GM23338 (cell line): Measurements from ENCODE around the gene TFF1.

ENCODE experiments used
- EZH2 ChIP-seq: fragments of 200-600 bp; sonication (generic); IDR thresholded peaks from one replicate; pipeline ENCODE4 v1.8.0; 2017; ENCODE audit warnings: antibody characterized with exemption, mild to moderate bottlenecking, low read depth; ENCODE audit not compliant: unreplicated experiment
- EZH2phosphoT487 ChIP-seq: fragments of 200-600 bp; sonication (generic); IDR thresholded peaks from one replicate; pipeline ENCODE4 v1.8.1; 2018; ENCODE audit warnings: antibody characterized with exemption; ENCODE audit not compliant: unreplicated experiment
- JUNB ChIP-seq: IDR thresholded peaks from one replicate; pipeline ENCODE4 v1.6.1; 2016; ENCODE audit warnings: antibody characterized with exemption; ENCODE audit not compliant: unreplicated experiment
- NANOG ChIP-seq: IDR thresholded peaks from 2 replicates; pipeline ENCODE4 v1.6.1; 2016; ENCODE audit warnings: antibody characterized with exemption, borderline replicate concordance
- POLR2AphosphoS5 ChIP-seq: IDR thresholded peaks from 2 replicates; pipeline ENCODE4 v1.6.1; 2016; ENCODE audit warnings: antibody characterized with exemption, low read depth
- REST ChIP-seq: IDR thresholded peaks from one replicate; pipeline ENCODE4 v1.6.1; 2018; ENCODE audit warnings: antibody characterized with exemption; ENCODE audit not compliant: unreplicated experiment
- TF ChIP-seq, protein P1 (sequence below), 2 experiments: fragments of 200-600 bp in 1 of 2; sonication (generic) in 1 of 2; conservative IDR thresholded peaks; 2 replicates each; pipeline versions ENCODE4 v1.5.1 to v1.6.1; 2016 to 2017; ENCODE audit warnings: antibody characterized with exemption in 2 of 2, low read depth in 2 of 2, mild to moderate bottlenecking in 2 of 2, moderate library complexity in 1 of 2

- TF ChIP-seq EZH2phosphoT487: no peak
- TF ChIP-seq, protein P1, sequence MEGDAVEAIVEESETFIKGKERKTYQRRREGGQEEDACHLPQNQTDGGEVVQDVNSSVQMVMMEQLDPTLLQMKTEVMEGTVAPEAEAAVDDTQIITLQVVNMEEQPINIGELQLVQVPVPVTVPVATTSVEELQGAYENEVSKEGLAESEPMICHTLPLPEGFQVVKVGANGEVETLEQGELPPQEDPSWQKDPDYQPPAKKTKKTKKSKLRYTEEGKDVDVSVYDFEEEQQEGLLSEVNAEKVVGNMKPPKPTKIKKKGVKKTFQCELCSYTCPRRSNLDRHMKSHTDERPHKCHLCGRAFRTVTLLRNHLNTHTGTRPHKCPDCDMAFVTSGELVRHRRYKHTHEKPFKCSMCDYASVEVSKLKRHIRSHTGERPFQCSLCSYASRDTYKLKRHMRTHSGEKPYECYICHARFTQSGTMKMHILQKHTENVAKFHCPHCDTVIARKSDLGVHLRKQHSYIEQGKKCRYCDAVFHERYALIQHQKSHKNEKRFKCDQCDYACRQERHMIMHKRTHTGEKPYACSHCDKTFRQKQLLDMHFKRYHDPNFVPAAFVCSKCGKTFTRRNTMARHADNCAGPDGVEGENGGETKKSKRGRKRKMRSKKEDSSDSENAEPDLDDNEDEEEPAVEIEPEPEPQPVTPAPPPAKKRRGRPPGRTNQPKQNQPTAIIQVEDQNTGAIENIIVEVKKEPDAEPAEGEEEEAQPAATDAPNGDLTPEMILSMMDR (conservative IDR thresholded peaks at IDR 0.05; ENCODE audit: low read depth in 2 of 2): no peak
- TF ChIP-seq REST: no peak
- TF ChIP-seq NANOG: no peak
- TF ChIP-seq EZH2: no peak
- TF ChIP-seq POLR2AphosphoS5: no peak
- TF ChIP-seq JUNB: no peak
Observed at GRCh38 chr21:42343963-42344510, 22.3 kb downstream of the TFF1 start.
